Activated naive CD4-positive, alpha-beta T cell treated with anti-CD3 and anti-CD28 coated beads for 36 hours (primary cell): ENCODE measurements around the gene KLHL22. TPM values are rescaled to one million over a fixed set of nuclear protein-coding genes. Genes with fewer than 3 reads are reported as not detected.
"Not testable (repeated sequence)": the region's sequence is repeated elsewhere in the genome, so short reads cannot be mapped to it uniquely, and the experiment has no call there.

Source experiments
- CTCF ChIA-PET: fragments of 350-600 bp; sonication (Branson Sonifier 250); formaldehyde crosslinking; loops from one replicate; lab custom pipeline; 2021; ENCODE audit warnings: antibody characterized with exemption; lab: Charles Lee
- DNase-seq: peaks from one replicate; pipeline ENCODE4 v3.0.0-alpha.2; 2020
- H3K27ac Mint-ChIP-seq: one replicate; pipeline ENCODE4 v1.8.0; 2021; ENCODE audit warnings: mild to moderate bottlenecking, mixed read lengths
- H3K27me3 Mint-ChIP-seq: one replicate; pipeline ENCODE4 v1.8.0; 2021; ENCODE audit warnings: low read depth, mixed read lengths
- H3K36me3 Mint-ChIP-seq: one replicate; pipeline ENCODE4 v1.8.0; 2021; ENCODE audit warnings: low read depth, mixed read lengths
- H3K4me1 Mint-ChIP-seq: one replicate; pipeline ENCODE4 v1.8.0; 2021; ENCODE audit warnings: low read depth, mixed read lengths
- H3K4me3 Mint-ChIP-seq: one replicate; pipeline ENCODE4 v1.8.0; 2021; ENCODE audit warnings: mild to moderate bottlenecking, moderate library complexity, mixed read lengths
- H3K9me3 Mint-ChIP-seq: one replicate; pipeline ENCODE4 v1.8.0; 2021; ENCODE audit warnings: mixed read lengths
- intact Hi-C: fragments of 100-400 bp; cut with micrococcal nuclease; formaldehyde crosslinking; loops from one replicate; pipeline ENCODE4 v1.15.1; 2023
- total RNA-seq, 2 experiments: library from RNA; stranded (reverse); gene quantifications; one replicate each; pipeline ENCODE4 v1.2.3, GENCODE V29; 2021

Gene KLHL22
- total RNA-seq, 2 experiments from 2014 or later, result 10.1 to 11.7 TPM

DNA sequence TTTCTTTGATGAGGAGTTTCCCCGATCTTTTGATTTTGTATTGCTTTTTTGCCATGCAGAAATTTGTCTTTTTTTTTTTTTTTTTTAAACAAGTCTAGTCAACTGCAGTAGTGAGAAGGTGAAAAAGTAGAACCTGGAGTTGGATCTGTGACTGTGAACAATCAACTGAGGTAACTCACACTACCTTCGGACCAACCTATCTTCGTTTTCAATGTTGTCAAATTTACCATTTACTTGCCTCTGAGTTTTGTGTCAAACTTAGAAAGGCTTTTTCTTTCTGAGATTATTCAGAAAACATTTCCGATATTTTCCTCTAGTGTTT lies 20.5 kb downstream of the KLHL22 start:
- peaks cover 5% of the 10 kb centered on the region for H3K36me3 Mint-ChIP-seq
- no peak for DNase-seq
- H3K4me3 Mint-ChIP-seq, result no peak overlapping the region
- no peaks in the 10 kb centered on the region for H3K27me3 Mint-ChIP-seq
- H3K4me1 Mint-ChIP-seq, result peaks cover 38% of the 10 kb centered on the region
- H3K27ac Mint-ChIP-seq, result peak overlapping the region; percentile 83
- CTCF ChIA-PET, result interaction anchor here (0.6 to 0.9 kb wide), 2 partner anchors 34 to 271 kb away, joined by 4 to 5 read pairs; no protein-coding TSS in a partner anchor
- no peaks in the 10 kb centered on the region for H3K9me3 Mint-ChIP-seq
- intact Hi-C loops, result loop anchor here (2.0 kb wide), 1 partner anchor 20 kb away; the partner anchor contains the start of gene KLHL22

DNA sequence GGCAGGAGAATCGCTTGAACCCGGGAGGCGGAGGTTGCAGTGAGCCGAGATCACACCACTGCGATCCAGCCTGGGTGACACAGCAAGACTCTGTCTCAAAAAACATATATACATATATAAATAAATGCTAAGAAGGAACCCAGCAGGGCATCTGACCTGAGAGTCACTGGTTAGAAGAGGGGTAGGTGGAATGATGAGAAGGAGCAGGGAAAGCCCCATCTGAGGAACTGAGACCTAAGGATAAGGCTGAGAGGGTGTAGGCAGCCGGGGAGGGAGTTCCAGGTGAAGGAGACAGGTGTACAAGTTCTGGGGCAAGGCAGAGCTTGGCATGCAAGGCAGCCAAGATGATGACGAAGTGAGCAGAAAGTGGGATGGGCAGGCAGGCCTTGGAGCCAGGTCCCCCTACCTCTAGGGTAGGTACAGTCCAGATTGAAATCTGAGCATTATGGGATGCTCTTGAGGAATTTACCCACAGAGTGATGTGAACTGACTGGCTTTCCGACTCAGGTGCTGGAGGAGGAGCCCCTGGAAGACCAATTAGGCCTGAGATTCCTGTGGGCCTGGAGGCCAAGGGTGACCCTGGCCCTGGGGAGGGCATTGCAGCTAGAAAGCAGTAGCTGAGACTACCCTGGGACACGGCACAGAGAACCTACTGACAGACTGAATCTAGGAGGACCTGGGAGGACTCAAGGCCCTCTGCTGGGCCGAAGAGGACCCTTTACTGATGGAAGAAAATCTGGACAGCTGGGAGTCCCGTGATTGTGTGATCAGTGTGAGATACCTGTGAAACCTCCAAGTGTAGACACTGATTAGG lies 22.8 kb downstream of the KLHL22 start:
- CTCF ChIA-PET, result no interaction called here
- H3K27ac Mint-ChIP-seq, result no peak overlapping the region
- H3K4me1 Mint-ChIP-seq, result peaks cover 47% of the 10 kb centered on the region
- no peaks in the 10 kb centered on the region for H3K27me3 Mint-ChIP-seq
- H3K9me3 Mint-ChIP-seq, result no peaks in the 10 kb centered on the region
- peaks cover 9% of the 10 kb centered on the region for H3K36me3 Mint-ChIP-seq
- no peak overlapping the region for H3K4me3 Mint-ChIP-seq
- DNase-seq, result no peak
- intact Hi-C loops, result no loop called here

DNA sequence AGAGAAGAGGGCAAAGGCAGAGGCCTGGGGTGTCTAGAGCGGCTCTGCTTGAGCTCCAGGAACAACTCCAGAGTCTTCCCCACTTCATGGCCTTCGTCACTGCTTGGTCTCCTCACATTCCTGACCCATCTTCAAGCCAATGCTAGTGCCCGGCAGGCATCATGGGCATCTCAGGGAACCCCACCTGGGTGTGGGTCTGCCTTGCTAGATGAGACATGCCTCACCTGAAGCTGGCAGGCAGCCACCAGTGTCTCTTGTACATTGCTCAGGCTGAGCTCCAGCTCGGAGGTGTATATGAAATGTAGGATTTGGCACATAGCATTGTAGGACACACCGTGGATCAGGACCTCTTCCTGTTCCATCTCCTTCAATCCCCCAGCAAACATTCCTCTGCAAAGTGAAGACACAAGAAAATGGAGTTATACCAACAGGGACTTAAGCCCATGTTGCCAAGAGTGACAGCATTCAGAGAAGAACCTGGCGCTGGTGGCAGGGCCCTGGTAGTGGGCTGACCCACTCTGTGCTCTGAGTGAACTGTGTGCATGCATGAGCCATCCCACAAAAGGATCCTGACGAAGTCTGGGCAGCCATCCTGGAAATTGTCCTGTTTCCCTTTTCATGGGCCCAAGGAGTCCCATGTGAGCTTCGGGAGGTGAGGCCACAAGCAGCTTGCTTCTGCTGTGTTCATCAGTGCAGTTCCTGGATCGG lies 24.3 kb downstream of the KLHL22 start:
- intact Hi-C loops, result no loop called here
- Mint-ChIP-seq H3K4me3 (no peak overlapping the region), H3K9me3 (no peaks in the 10 kb centered on the region), H3K36me3 (peaks cover 9% of the 10 kb centered on the region), H3K4me1 (peaks cover 49% of the 10 kb centered on the region), H3K27me3 (no peaks in the 10 kb centered on the region), H3K27ac (no peak overlapping the region)
- CTCF ChIA-PET, result no interaction called here
- DNase-seq, result no peak

DNA sequence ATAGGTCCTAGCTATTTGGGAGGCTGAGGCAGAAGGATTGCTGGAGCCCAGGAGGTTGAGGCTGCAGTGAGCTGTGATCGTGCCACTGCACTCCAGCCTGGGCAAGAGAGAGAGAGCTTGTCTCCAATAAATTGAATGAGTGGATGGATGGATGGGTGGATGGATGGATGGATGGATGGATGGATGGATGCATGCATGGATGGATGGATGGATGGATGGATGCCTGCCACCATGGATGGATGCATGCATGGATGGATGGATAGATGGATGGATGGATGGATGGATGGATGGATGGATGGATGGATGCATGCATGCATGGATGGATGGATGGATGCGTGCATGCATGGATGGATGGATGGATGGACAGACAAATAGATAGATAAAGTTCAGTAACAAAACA lies 25.1 kb downstream of the KLHL22 start:
- intact Hi-C loops, H3K36me3 Mint-ChIP-seq, DNase-seq, H3K27me3 Mint-ChIP-seq, H3K9me3 Mint-ChIP-seq, H3K4me3 Mint-ChIP-seq, H3K27ac Mint-ChIP-seq: not testable (repeated sequence)
- CTCF ChIA-PET, result interaction anchor here (1.0 kb wide), 1 partner anchor 15 kb away, joined by 6 read pairs; no protein-coding TSS in a partner anchor
- H3K4me1 Mint-ChIP-seq, result peaks cover 47% of the 10 kb centered on the region

DNA sequence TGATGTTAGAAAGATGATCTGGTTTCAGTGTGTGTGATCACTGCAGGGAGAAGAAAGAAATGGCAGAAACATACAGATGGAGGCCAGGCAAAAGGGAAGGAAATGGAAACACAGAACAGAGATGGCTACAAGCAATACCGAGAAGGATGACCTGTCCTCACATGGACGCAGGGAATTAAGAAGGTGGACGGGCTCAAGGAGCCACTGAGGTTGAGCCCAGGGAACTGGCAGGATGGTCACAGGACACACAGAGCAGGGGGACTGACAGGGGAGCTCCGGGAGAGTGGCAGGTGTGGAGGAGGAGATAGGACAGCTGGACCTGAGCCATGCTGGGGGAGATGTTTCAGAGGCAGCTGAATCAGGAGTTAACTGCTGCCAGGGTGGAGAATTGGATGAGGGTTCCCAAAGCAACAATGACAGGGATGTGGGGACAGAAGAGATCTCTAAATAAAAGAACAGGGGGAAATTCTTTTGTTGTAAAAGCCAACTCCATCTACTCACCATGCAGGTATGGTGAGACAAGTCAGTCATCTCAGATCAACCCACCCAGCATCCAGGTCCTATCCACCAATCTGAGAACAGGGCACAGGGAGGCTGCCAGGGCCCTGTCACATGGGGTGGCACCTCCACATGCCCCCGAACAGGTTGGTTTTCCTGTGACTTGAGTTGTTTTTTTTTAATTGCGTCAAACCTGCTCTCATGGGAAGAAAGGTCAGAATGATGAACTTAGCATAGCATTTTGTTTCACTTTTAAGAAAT lies 26.3 kb downstream of the KLHL22 start:
- H3K4me3 Mint-ChIP-seq, result no peak overlapping the region
- no peak for DNase-seq
- H3K4me1 Mint-ChIP-seq, result peaks cover 49% of the 10 kb centered on the region
- intact Hi-C loops, result no loop called here
- no peaks in the 10 kb centered on the region for H3K27me3 Mint-ChIP-seq
- CTCF ChIA-PET, result interaction anchor here (2.1 kb wide), 1 partner anchor 13 kb away, joined by 7 read pairs; no protein-coding TSS in a partner anchor
- H3K9me3 Mint-ChIP-seq, result no peaks in the 10 kb centered on the region
- peak overlapping the region; percentile 31 for H3K27ac Mint-ChIP-seq
- H3K36me3 Mint-ChIP-seq, result peaks cover 13% of the 10 kb centered on the region

DNA sequence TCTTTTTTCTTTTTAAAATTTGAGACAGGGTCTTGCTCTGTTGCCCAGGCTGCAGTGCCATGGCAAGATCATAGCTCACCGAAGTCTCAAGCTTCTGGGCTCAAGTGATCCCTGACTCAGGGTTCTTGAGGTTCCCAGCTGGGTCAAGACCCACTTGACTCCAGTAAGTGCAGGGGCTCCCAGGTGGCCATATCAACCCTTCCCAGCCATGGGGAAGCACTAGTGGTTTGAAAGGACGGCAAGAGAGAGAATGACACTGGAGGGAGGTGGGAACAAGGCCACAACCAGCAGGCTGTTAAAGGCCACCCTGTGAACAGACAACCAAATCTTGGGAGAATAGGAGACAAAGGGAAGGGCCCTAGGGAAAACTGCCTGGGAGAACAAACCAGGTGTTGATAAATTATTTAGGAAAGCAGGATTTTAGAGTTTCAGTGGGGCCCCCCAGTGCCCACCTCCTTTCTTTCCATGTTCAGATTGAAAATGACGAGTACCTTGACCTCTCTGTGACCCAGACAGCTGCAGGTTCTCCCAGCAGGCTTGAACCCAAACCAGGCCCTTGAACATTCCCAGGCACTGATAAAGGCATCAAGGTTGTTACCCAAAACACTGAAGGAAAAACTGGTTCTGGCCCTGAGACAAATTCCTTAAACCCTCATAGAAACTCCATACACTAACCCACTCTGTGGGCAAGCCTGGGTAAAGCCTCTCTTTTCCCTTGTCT lies 28.8 kb downstream of the KLHL22 start:
- H3K27ac Mint-ChIP-seq, result no peak overlapping the region
- no peak overlapping the region for H3K4me3 Mint-ChIP-seq
- peaks cover 60% of the 10 kb centered on the region for H3K4me1 Mint-ChIP-seq
- CTCF ChIA-PET, result no interaction called here
- no peak for DNase-seq
- H3K36me3 Mint-ChIP-seq, result peaks cover 16% of the 10 kb centered on the region
- intact Hi-C loops, result no loop called here
- H3K9me3 Mint-ChIP-seq, result no peaks in the 10 kb centered on the region
- H3K27me3 Mint-ChIP-seq, result no peaks in the 10 kb centered on the region

DNA sequence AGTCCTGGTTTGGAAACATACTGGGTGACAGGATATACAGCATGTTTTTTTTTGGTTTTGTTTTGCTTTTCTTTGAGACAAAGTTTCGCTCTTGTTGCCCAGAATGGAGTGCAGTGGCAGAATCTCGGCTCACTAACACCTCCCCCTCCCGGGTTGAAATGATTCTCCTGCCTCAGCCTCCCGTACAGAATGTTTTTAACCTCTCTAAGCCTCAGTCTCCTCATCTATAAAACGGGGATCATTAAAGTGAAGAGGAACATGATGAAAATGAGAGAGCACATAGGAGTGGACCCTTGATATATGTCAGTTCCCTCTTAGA lies 29.9 kb downstream of the KLHL22 start:
- CTCF ChIA-PET, result interaction anchor here (1.6 kb wide), 1 partner anchor 29 kb away, joined by 5 read pairs; the partner anchor contains the start of gene KLHL22
- Mint-ChIP-seq H3K4me1 (peaks cover 64% of the 10 kb centered on the region), H3K4me3 (no peak overlapping the region)

DNA sequence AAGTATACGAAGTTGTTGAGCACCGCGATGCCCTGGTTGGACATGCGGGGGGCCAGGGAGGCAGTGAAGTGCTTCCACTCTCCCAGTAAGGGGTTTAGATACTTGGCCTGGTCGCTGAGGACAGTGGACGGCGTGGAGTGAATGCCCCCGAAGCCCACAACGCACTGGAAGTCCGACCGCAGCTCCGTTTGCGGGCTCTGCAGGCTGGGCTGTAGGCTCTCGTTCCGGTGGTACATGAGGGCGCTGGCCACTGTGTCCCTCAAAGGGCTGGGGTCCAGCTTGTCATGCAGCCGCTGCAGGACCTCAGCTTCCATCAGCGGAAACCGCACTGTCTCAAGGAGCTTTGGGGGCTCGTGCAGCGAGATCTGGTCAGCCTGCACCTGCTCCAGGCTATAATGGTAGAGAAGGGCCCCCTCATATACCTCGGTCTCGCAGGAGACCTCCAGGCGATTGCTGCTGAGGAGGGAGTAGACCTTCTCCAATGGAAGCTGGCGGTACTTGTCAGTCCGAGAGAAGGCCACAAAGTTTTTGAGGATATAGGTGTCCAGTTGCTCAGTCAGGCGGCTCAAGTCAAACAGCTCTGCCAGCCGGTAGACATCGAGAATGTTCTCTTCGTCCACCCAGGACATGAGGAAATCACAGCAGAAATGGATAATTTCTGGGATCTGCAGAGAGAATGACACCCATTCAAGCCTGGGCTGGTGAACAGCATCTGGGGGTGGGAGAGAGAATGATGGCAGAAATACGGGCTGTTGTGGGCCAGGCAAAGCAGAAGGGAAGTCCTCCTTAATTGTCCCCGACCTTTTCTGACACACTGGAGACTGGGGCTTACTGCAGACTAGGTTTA lies 30.5 kb downstream of the KLHL22 start:
- CTCF ChIA-PET, result interaction anchor here (0.8 to 3.2 kb wide), 4 partner anchors 14 to 169 kb away, joined by 3 to 16 read pairs (median 4); partner anchors contain the start of gene KLHL22

More for the DNA sequence above, 29.9 kb downstream of the KLHL22 start:
- Mint-ChIP-seq H3K36me3 (peaks cover 18% of the 10 kb centered on the region), H3K27ac (peak overlapping the region; percentile 75), H3K27me3 (no peaks in the 10 kb centered on the region), H3K9me3 (no peaks in the 10 kb centered on the region)
- DNase-seq, result peak; percentile 35
- intact Hi-C loops, result loop anchor here (2.0 kb wide), 1 partner anchor 43 kb away; no protein-coding TSS in a partner anchor

DNA sequence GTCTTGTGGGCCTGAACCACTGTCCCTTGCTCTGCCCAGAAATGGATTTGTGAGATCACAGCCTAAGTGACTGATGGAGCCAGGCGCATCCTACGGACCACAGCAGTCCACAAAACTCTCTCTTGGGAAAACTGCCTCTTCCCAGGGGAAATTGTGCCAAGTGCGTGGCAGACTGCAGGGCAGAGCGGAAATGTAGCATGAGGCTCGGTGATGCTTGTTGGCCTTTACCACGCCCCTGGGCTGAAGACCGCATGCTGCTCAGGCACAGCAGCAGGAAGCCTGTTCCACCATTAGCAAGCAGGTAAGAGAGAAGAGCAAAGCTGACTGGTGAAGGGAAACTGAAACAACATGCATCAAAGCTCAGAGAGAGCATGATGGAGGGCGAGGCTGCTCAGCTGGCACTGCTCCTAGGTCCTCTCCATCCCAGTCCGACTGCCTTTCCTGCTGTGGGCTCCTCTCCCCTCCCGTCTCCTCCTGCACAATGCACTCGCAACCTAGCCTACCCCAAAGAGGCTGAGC lies 31.4 kb downstream of the KLHL22 start:
- intact Hi-C loops, result loop anchor here (1.0 to 5.0 kb wide), 3 partner anchors 32 to 142 kb away; partner anchors contain the start of gene DGCR6L
- Mint-ChIP-seq H3K36me3 (peaks cover 13% of the 10 kb centered on the region), H3K4me1 (peaks cover 58% of the 10 kb centered on the region), H3K9me3 (no peaks in the 10 kb centered on the region), H3K27me3 (no peaks in the 10 kb centered on the region), H3K27ac (peak overlapping the region; percentile 87), H3K4me3 (peak overlapping the region; percentile 16)
- CTCF ChIA-PET, result interaction anchor here (0.7 to 3.2 kb wide), 6 partner anchors 15 to 168 kb away, joined by 3 to 16 read pairs (median 4); partner anchors contain the start of gene KLHL22
- peak; percentile 78 for DNase-seq

More for the DNA sequence above, 30.5 kb downstream of the KLHL22 start:
- H3K4me3 Mint-ChIP-seq, result peak overlapping the region; percentile 16
- DNase-seq, result no peak
- peaks cover 15% of the 10 kb centered on the region for H3K36me3 Mint-ChIP-seq
- H3K9me3 Mint-ChIP-seq, result no peaks in the 10 kb centered on the region
- intact Hi-C loops, result loop anchor here (1.0 to 5.0 kb wide), 3 partner anchors 31 to 143 kb away; partner anchors contain the start of gene DGCR6L
- H3K27me3 Mint-ChIP-seq, result no peaks in the 10 kb centered on the region
- H3K4me1 Mint-ChIP-seq, result peaks cover 62% of the 10 kb centered on the region
- peak overlapping the region; percentile 87 for H3K27ac Mint-ChIP-seq

DNA sequence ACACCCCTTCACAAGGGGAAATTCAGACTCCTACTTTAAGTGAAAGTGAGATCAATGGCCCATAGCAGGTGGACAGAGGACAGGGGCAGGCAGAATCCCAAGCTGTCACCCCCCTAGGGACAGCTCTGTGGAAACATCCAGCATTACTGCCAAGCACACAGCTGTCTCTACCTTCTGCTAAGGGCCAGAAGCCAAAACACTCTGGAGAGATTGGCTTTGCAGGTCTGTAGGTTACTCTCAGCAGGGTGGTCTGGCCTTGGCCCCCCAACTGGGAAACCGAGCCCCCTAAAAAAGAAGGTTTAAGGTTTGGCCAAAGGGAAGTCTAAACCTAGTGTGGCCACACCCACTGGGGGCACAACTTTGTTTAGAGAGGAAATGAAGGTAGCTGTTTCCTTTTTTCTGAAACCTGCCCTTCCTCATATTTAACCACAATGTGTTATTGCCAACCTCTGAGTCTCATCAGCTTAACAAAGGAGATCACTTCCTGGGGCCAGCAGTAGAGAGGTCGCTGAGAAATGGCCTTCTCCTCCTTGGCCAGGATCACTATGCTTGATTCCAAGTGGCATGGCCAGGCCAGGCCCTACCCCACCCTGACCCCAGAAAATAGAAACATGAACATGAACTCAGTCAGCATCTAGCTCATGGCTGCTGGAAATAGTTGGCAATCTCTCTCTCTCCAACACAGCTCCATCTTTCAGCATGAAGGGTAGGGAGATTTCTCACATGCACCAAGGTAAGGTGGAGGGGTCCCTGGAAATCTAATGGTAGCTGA lies 32.1 kb downstream of the KLHL22 start:
- Mint-ChIP-seq H3K27me3 (no peaks in the 10 kb centered on the region), H3K36me3 (peaks cover 9% of the 10 kb centered on the region), H3K9me3 (no peaks in the 10 kb centered on the region), H3K4me3 (peak overlapping the region; percentile 16), H3K27ac (peak overlapping the region; percentile 87), H3K4me1 (peaks cover 53% of the 10 kb centered on the region)
- intact Hi-C loops, result loop anchor here (1.0 to 5.0 kb wide), 3 partner anchors 33 to 141 kb away; partner anchors contain the start of gene DGCR6L
- CTCF ChIA-PET, result interaction anchor here (0.6 to 3.2 kb wide), 4 partner anchors 34 to 64 kb away, joined by 3 to 16 read pairs (median 3); no protein-coding TSS in a partner anchor
- DNase-seq, result peak; percentile 34
